Measurements from ENCODE around the gene SLC12A9.

DNA sequence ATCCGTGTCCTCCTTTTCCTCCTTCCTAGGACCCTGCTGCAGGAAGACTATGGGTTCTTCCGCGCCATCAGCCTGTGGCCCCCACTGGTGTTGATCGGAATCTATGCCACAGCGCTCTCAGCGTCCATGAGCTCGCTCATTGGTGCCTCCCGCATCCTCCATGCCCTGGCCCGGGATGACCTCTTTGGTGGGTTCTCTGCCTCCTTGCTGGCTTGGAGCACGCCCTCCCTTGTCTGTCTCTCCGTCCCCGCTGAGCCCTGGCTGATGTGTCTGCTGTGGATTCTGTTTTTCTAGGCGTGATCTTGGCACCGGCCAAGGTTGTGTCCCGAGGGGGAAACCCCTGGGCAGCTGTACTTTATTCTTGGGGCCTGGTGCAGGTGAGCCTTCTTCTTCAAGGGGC, 7.3 kb downstream of the SLC12A9 start:
- TF ChIP-seq, protein P1, sequence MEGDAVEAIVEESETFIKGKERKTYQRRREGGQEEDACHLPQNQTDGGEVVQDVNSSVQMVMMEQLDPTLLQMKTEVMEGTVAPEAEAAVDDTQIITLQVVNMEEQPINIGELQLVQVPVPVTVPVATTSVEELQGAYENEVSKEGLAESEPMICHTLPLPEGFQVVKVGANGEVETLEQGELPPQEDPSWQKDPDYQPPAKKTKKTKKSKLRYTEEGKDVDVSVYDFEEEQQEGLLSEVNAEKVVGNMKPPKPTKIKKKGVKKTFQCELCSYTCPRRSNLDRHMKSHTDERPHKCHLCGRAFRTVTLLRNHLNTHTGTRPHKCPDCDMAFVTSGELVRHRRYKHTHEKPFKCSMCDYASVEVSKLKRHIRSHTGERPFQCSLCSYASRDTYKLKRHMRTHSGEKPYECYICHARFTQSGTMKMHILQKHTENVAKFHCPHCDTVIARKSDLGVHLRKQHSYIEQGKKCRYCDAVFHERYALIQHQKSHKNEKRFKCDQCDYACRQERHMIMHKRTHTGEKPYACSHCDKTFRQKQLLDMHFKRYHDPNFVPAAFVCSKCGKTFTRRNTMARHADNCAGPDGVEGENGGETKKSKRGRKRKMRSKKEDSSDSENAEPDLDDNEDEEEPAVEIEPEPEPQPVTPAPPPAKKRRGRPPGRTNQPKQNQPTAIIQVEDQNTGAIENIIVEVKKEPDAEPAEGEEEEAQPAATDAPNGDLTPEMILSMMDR (IDR thresholded peaks at IDR 0.05; ENCODE audit: low read depth, low read length, poor library complexity, severe bottlenecking), result no peak
- no peak for TF ChIP-seq EZH2phosphoT487 (IDR thresholded peaks at IDR 0.05; ENCODE audit: borderline replicate concordance, low read length)
